ENCODE results near the gene ANXA5. TPM values are rescaled to one million over a fixed set of nuclear protein-coding genes. Genes with fewer than 3 reads are reported as not detected.
"Not testable (repeated sequence)": the region's sequence is repeated elsewhere in the genome, so short reads cannot be mapped to it uniquely, and the experiment has no call there.

The ANXA5 gene
- total RNA-seq, 2 experiments from 2014 or later: 50.8 to 55.9 TPM

- Histone ChIP-seq H3K9me3 (ENCODE audit: control insufficient read depth in 1 of 2, insufficient read depth in 1 of 2, low read length in 2 of 2) (no peaks in the 10 kb centered on the region), H3K27me3 (ENCODE audit: control insufficient read depth in 1 of 2, insufficient read depth in 2 of 2, low read length in 2 of 2) (no peaks in the 10 kb centered on the region), H3K36me3 (ENCODE audit: insufficient read depth, low read length) (peaks cover 28% of the 10 kb centered on the region), H3K4me1 (ENCODE audit: insufficient read depth, low read length) (no peaks in the 10 kb centered on the region), H3K27ac (ENCODE audit: low read depth in 1 of 2, low read length in 2 of 2) (no peak overlapping the region), H3K4me3 (ENCODE audit: low read length) (no peak overlapping the region)
- no peak for TF ChIP-seq CTCF (IDR thresholded peaks at IDR 0.05)
- ATAC-seq (ENCODE audit: poor library complexity) (no peak), DNase-seq (no peak)
- no peak overlapping the region for H3K4me3 Mint-ChIP-seq
- no peaks in the 10 kb centered on the region for H3K9me3 Mint-ChIP-seq
- ChIA-PET CTCF (no interaction called here), POLR2A (no interaction called here)
- no peaks in the 10 kb centered on the region for H3K4me1 Mint-ChIP-seq (ENCODE audit: low read depth)
- no peak overlapping the region for H3K27ac Mint-ChIP-seq
- no peaks in the 10 kb centered on the region for H3K27me3 Mint-ChIP-seq
- peaks cover 56% of the 10 kb centered on the region for H3K36me3 Mint-ChIP-seq (ENCODE audit: low read depth)
- intact Hi-C loops (cut with DNase I, micrococcal nuclease): no loop called here
These were observed 31.4 kb downstream of the ANXA5 start for GRCh38 chr4:121665371-121665770.

DNA sequence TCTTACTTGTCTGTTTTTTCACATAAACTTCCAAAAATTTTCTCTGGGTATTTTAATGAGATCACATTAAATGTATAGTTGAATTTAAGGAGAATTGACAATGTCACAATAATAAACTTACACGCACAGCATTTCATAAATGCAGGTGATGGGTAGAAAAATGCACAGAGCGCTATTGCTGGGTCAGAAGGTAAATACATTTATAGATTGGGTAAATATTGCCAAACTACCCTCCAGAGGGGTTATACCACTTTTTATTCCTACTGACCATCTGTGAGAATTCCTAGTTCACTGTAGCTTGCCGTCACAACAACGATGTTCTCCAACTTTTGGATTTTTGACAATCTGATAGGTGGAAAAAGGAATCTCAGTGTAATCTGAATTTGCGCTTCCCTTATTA, 34.6 kb downstream of the ANXA5 start:
- POLR2A ChIA-PET: no interaction called here
- Histone ChIP-seq H3K36me3 (ENCODE audit: insufficient read depth, low read length) (peaks cover 4% of the 10 kb centered on the region), H3K4me3 (ENCODE audit: low read length) (no peak overlapping the region), H3K27me3 (ENCODE audit: control insufficient read depth in 1 of 2, insufficient read depth in 2 of 2, low read length in 2 of 2) (no peaks in the 10 kb centered on the region), H3K27ac (ENCODE audit: low read depth in 1 of 2, low read length in 2 of 2) (no peak overlapping the region), H3K9me3 (ENCODE audit: control insufficient read depth in 1 of 2, insufficient read depth in 1 of 2, low read length in 2 of 2) (no peaks in the 10 kb centered on the region), H3K4me1 (ENCODE audit: insufficient read depth, low read length) (no peaks in the 10 kb centered on the region)
- H3K27me3 Mint-ChIP-seq: no peaks in the 10 kb centered on the region
- peaks cover 29% of the 10 kb centered on the region for H3K36me3 Mint-ChIP-seq (ENCODE audit: low read depth)
- no peak for TF ChIP-seq CTCF (IDR thresholded peaks at IDR 0.05)
- intact Hi-C loops (cut with DNase I, micrococcal nuclease): no loop called here
- ATAC-seq (ENCODE audit: poor library complexity) (no peak), DNase-seq (no peak)
- H3K4me1 Mint-ChIP-seq (ENCODE audit: low read depth): no peaks in the 10 kb centered on the region
- H3K4me3 Mint-ChIP-seq: no peak overlapping the region
- no peaks in the 10 kb centered on the region for H3K9me3 Mint-ChIP-seq
- H3K27ac Mint-ChIP-seq: no peak overlapping the region
- CTCF ChIA-PET: no interaction called here

- H3K27me3 ChIP-seq (ENCODE audit: control insufficient read depth in 1 of 2, insufficient read depth in 2 of 2, low read length in 2 of 2); DNase-seq; POLR2A ChIA-PET; H3K4me3 ChIP-seq (ENCODE audit: low read length); H3K9me3 ChIP-seq (ENCODE audit: control insufficient read depth in 1 of 2, insufficient read depth in 1 of 2, low read length in 2 of 2); H3K4me3 Mint-ChIP-seq; H3K9me3 Mint-ChIP-seq; H3K27ac Mint-ChIP-seq; H3K27me3 Mint-ChIP-seq; H3K27ac ChIP-seq (ENCODE audit: low read depth in 1 of 2, low read length in 2 of 2); H3K36me3 ChIP-seq (ENCODE audit: insufficient read depth, low read length); CTCF ChIA-PET; H3K4me1 Mint-ChIP-seq (ENCODE audit: low read depth); H3K4me1 ChIP-seq (ENCODE audit: insufficient read depth, low read length); intact Hi-C loops (cut with DNase I, micrococcal nuclease); ATAC-seq (ENCODE audit: poor library complexity): not testable (repeated sequence)
- H3K36me3 Mint-ChIP-seq (ENCODE audit: low read depth): peaks cover 16% of the 10 kb centered on the region
These were observed 36.4 kb downstream of the ANXA5 start for GRCh38 chr4:121660175-121660933.

DNA sequence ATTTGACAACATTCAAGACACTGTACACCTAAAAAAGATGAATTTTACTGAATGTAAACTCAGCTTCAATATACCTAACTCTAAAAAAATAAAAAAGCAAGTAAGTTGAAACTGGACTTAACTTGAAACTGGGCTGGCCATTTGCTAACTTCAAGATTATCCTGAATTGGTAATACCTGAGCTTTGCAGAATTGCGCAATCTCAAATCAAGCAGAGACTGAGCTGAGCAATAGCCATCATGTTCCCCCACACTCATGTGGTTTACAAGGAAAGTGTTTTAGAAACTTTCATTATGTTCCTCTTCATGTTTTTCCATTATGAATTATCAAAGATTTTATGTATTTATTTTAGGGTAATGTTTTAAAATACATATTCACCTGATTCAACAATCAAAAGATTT, 38.7 kb downstream of the ANXA5 start:
- CTCF ChIA-PET: no interaction called here
- Histone ChIP-seq H3K36me3 (ENCODE audit: insufficient read depth, low read length) (no peaks in the 10 kb centered on the region), H3K27ac (ENCODE audit: low read depth in 1 of 2, low read length in 2 of 2) (no peak overlapping the region), H3K4me1 (ENCODE audit: insufficient read depth, low read length) (no peaks in the 10 kb centered on the region), H3K4me3 (ENCODE audit: low read length) (no peak overlapping the region), H3K27me3 (ENCODE audit: control insufficient read depth in 1 of 2, insufficient read depth in 2 of 2, low read length in 2 of 2) (no peaks in the 10 kb centered on the region), H3K9me3 (ENCODE audit: control insufficient read depth in 1 of 2, insufficient read depth in 1 of 2, low read length in 2 of 2) (no peaks in the 10 kb centered on the region)
- POLR2A ChIA-PET: no interaction called here
- ATAC-seq (ENCODE audit: poor library complexity) (no peak), DNase-seq (no peak)
- Mint-ChIP-seq H3K27me3 (no peaks in the 10 kb centered on the region), H3K4me1 (ENCODE audit: low read depth) (no peaks in the 10 kb centered on the region), H3K4me3 (no peak overlapping the region), H3K27ac (no peak overlapping the region), H3K36me3 (ENCODE audit: low read depth) (peaks cover 4% of the 10 kb centered on the region), H3K9me3 (no peaks in the 10 kb centered on the region)
- TF ChIP-seq CTCF (IDR thresholded peaks at IDR 0.05): no peak
- intact Hi-C loops (cut with DNase I, micrococcal nuclease): loop anchor here in 1 of 2 experiments (10.0 kb wide), 1 partner anchor 1503 kb away; no protein-coding TSS in a partner anchor

All from CD4-positive, alpha-beta T cell (primary cell).